Neural cell (in vitro differentiated cells): ENCODE results near the gene ANGEL1.

Experiments
- CTCF ChIP-seq: fragments of 450-650 bp; IDR thresholded peaks from 2 replicates; pipeline ENCODE4 v1.5.1; 2014; ENCODE audit warnings: antibody characterized with exemption, mild to moderate bottlenecking, moderate library complexity; ENCODE audit not compliant: poor library complexity, severe bottlenecking
- EP300 ChIP-seq: fragments of 450-650 bp; conservative IDR thresholded peaks from 2 replicates; pipeline ENCODE4 v1.6.1; 2014; ENCODE audit warnings: antibody characterized with exemption, mild to moderate bottlenecking, moderate library complexity; ENCODE audit not compliant: poor library complexity, severe bottlenecking
- EZH2 ChIP-seq: fragments of 200-600, 300-800 bp; shearing (Covaris generic), sonication (generic); IDR thresholded peaks from 2 replicates; pipeline ENCODE4 v1.6.1; 2014; ENCODE audit warnings: antibody characterized with exemption, low read length, borderline replicate concordance, mild to moderate bottlenecking; ENCODE audit not compliant: insufficient read depth, poor library complexity, severe bottlenecking
- MXI1 ChIP-seq: fragments of 450-650 bp; conservative IDR thresholded peaks from 2 replicates; pipeline ENCODE4 v1.6.1; 2014; ENCODE audit warnings: antibody characterized with exemption, mild to moderate bottlenecking; ENCODE audit not compliant: poor library complexity, severe bottlenecking
- POLR2AphosphoS5 ChIP-seq: IDR thresholded peaks from 2 replicates; pipeline ENCODE4 v1.6.1; 2012
- RAD21 ChIP-seq: fragments of 450-650 bp; conservative IDR thresholded peaks from 2 replicates; pipeline ENCODE4 v1.6.1; 2014; ENCODE audit warnings: antibody characterized with exemption, mild to moderate bottlenecking, moderate library complexity
- REST ChIP-seq: IDR thresholded peaks from 2 replicates; pipeline ENCODE4 v1.6.1; 2012; ENCODE audit warnings: borderline replicate concordance
- SMC3 ChIP-seq: fragments of 450-650 bp; conservative IDR thresholded peaks from 2 replicates; pipeline ENCODE4 v1.6.1; 2014; ENCODE audit warnings: antibody characterized with exemption, mild to moderate bottlenecking, moderate library complexity; ENCODE audit not compliant: poor library complexity
- TAF1 ChIP-seq: IDR thresholded peaks from 2 replicates; pipeline ENCODE4 v1.6.1; 2012; ENCODE audit warnings: low read depth

- TF ChIP-seq EP300: no peak
- TF ChIP-seq CTCF: no peak
- TF ChIP-seq POLR2AphosphoS5: no peak
- TF ChIP-seq SMC3: no peak
- no peak for TF ChIP-seq RAD21
- TF ChIP-seq REST: no peak
- no peak for TF ChIP-seq EZH2
- no peak for TF ChIP-seq TAF1
- TF ChIP-seq MXI1: no peak
Observed at GRCh38 chr14:76760331-76761135, 52.1 kb downstream of the ANGEL1 start.
